Endothelial cell of umbilical vein (primary cell): Measurements from ENCODE around the gene TMEM178B. TPM values are rescaled to one million over a fixed set of nuclear protein-coding genes. Genes with fewer than 3 reads are reported as not detected.

Experiments
- BruUV-seq: library from RNA; stranded (reverse); fragments of 400-500 nt; replicated peaks from 2 replicates; lab custom pipeline; 2021; lab: Mats Ljungman, UMichigan
- CTCF ChIA-PET: fragments of 300-600, 350-600 bp; sonication (Branson Sonifier 250); formaldehyde crosslinking; loops from one replicate; lab custom pipeline; 2021; ENCODE audit warnings: antibody characterized with exemption, inconsistent platforms; lab: Charles Lee
- POLR2A ChIA-PET: fragments of 300-600, 350-600 bp; sonication (Branson Sonifier 250); formaldehyde crosslinking; loops from one replicate; lab custom pipeline; 2021; ENCODE audit warnings: antibody characterized with exemption, inconsistent platforms; lab: Charles Lee
- DNase-seq: peaks from one replicate; pipeline ENCODE4 v3.0.0-alpha.2; 2011; ENCODE audit warnings: low read depth, low spot score
- FAIRE-seq: peaks from 2 replicates; lab custom pipeline; 2011; peaks lifted over from hg19 to GRCh38; lab: Jason Lieb, UNC
- H2AFZ ChIP-seq: 2 replicates; pipeline ENCODE4 v1.6.0; 2012; ENCODE audit warnings: low read depth, low read length, control low read depth, inconsistent platforms
- H3K27ac ChIP-seq: 2 replicates; pipeline ENCODE4 v1.5.1; 2011; ENCODE audit warnings: low read depth, mild to moderate bottlenecking, control low read depth, low read length, moderate library complexity; ENCODE audit not compliant: insufficient read depth
- H3K27me3 ChIP-seq, 2 experiments: 2 replicates each; pipeline versions ENCODE4 v1.6.0 to v1.6.1; 2011; ENCODE audit warnings: low read length in 2 of 2, mixed read lengths in 1 of 2; ENCODE audit not compliant: control insufficient read depth in 2 of 2, insufficient read depth in 2 of 2
- H3K36me3 ChIP-seq, 2 experiments: 2 replicates in 1 of 2; 3 replicates in 1 of 2; pipeline ENCODE4 v1.5.1; 2011; ENCODE audit warnings: low read length in 2 of 2, mild to moderate bottlenecking in 1 of 2, moderate library complexity in 1 of 2; ENCODE audit not compliant: control insufficient read depth in 2 of 2, insufficient read depth in 2 of 2; ENCODE audit errors: extremely low read depth in 1 of 2
- H3K4me1 ChIP-seq: 3 replicates; pipeline ENCODE4 v1.5.1; 2011; ENCODE audit warnings: mild to moderate bottlenecking, low read length; ENCODE audit not compliant: control insufficient read depth, insufficient read depth; ENCODE audit errors: extremely low read depth
- H3K4me2 ChIP-seq: 2 replicates; pipeline ENCODE4 v1.6.1; 2011; ENCODE audit warnings: low read length, control low read depth, mixed read lengths; ENCODE audit not compliant: insufficient read depth
- H3K4me3 ChIP-seq, 3 experiments: fragments of 200-600 bp in 1 of 3; sonication (generic), shearing (Covaris generic) in 1 of 3; replicated peaks in 1 of 3; 2 replicates each; pipeline ENCODE4 v1.5.1; 2011 to 2016; ENCODE audit warnings: control low read depth in 3 of 3, low read length in 3 of 3, mild to moderate bottlenecking in 2 of 3, inconsistent platforms in 1 of 3, low read depth in 1 of 3, moderate library complexity in 1 of 3; ENCODE audit not compliant: insufficient read depth in 1 of 3
- H3K79me2 ChIP-seq: 2 replicates; pipeline ENCODE4 v1.6.0; 2012; ENCODE audit warnings: low read length, inconsistent platforms; ENCODE audit not compliant: control insufficient read depth, insufficient read depth
- H3K9ac ChIP-seq: replicated peaks from 2 replicates; pipeline ENCODE3; 2011; ENCODE audit warnings: low read length, control low read depth; ENCODE audit not compliant: insufficient read depth; ENCODE audit errors: extremely low read depth
- H3K9me1 ChIP-seq: replicated peaks from 3 replicates; pipeline ENCODE4 v1.6.0; 2011; ENCODE audit warnings: mild to moderate bottlenecking, low read length; ENCODE audit not compliant: control insufficient read depth, insufficient read depth; ENCODE audit errors: extremely low read depth
- H3K9me3 ChIP-seq: replicated peaks from 2 replicates; pipeline ENCODE4 v1.5.1; 2012; ENCODE audit warnings: low read length, inconsistent platforms; ENCODE audit not compliant: control insufficient read depth, insufficient read depth
- H4K20me1 ChIP-seq: replicated peaks from 2 replicates; pipeline ENCODE3; 2011; ENCODE audit warnings: mild to moderate bottlenecking, low read length; ENCODE audit not compliant: control insufficient read depth, insufficient read depth; ENCODE audit errors: extremely low read depth
- EZH2 ChIP-seq: IDR thresholded peaks from 2 replicates; pipeline ENCODE4 v1.6.1; 2012; ENCODE audit warnings: borderline replicate concordance, low read depth, mild to moderate bottlenecking, moderate library complexity, low read length, inconsistent platforms; ENCODE audit not compliant: severe bottlenecking
- FOS ChIP-seq: IDR thresholded peaks from 2 replicates; pipeline ENCODE4 v1.6.1; 2011; ENCODE audit warnings: mild to moderate bottlenecking, low read length, moderate library complexity, borderline replicate concordance; ENCODE audit not compliant: insufficient read depth
- GATA2 ChIP-seq: IDR thresholded peaks from 2 replicates; pipeline ENCODE4 v1.7.0; 2011; ENCODE audit warnings: low read depth, mild to moderate bottlenecking, moderate library complexity, mixed read lengths, low read length; ENCODE audit not compliant: insufficient read length, insufficient read depth
- JUN ChIP-seq: IDR thresholded peaks from 2 replicates; pipeline ENCODE4 v1.6.1; 2011; ENCODE audit warnings: borderline replicate concordance, low read depth; ENCODE audit not compliant: insufficient read length, insufficient read depth
- MYC ChIP-seq: IDR thresholded peaks from one replicate; pipeline ENCODE4 v1.6.1; 2011; ENCODE audit warnings: mild to moderate bottlenecking, low read depth, low read length
- POLR2A ChIP-seq: IDR thresholded peaks from 2 replicates; pipeline ENCODE4 v1.6.1; 2012; ENCODE audit warnings: low read depth, mild to moderate bottlenecking, control low read depth, low read length
- POLR2AphosphoS5 ChIP-seq: IDR thresholded peaks from 2 replicates; pipeline ENCODE4 v1.6.1; 2012; ENCODE audit warnings: low read depth, mild to moderate bottlenecking, control low read depth, low read length, moderate library complexity; ENCODE audit not compliant: insufficient read depth
- dilution Hi-C: fragments of 300-500 bp; cut with MboI; formaldehyde crosslinking; loops from one replicate; pipeline ENCODE4 v1.15.0; 2019; ENCODE audit warnings: low sequenced_read_pairs; ENCODE audit not compliant: extremely low pct_ligation_motif_present
- intact Hi-C: fragments of 100-400 bp; cut with micrococcal nuclease; formaldehyde crosslinking; loops from one replicate; pipeline ENCODE4 v1.10.0; 2022
- polyA plus RNA-seq, 4 experiments: library from polyadenylated mRNA; depleted of rRNA in 3 of 4; stranded (reverse) in 3 of 4; unstranded in 1 of 4; fragments of >200 nt; gene quantifications; 2 replicates each; pipeline versions ENCODE4 v1.2.1 to v1.2.3, GENCODE V29; 2011 to 2012; ENCODE audit warnings: missing spikeins in 1 of 4
- total RNA-seq: library from RNA; stranded (reverse); gene quantifications from 2 replicates; pipeline ENCODE4 v1.2.3, GENCODE V29; 2021
- TF ChIP-seq, protein P1 (sequence below), 2 donors: IDR thresholded peaks; 1 replicate in 1 of 2; 2 replicates in 1 of 2; pipeline ENCODE4 v1.5.1; 2011; ENCODE audit warnings: low read length in 2 of 2, mild to moderate bottlenecking in 2 of 2, moderate library complexity in 2 of 2, control low read depth in 1 of 2, inconsistent platforms in 1 of 2, low read depth in 1 of 2; ENCODE audit not compliant: insufficient read depth in 1 of 2; ENCODE audit errors: extremely low read depth in 1 of 2
- TF ChIP-seq, protein P2 (sequence below): IDR thresholded peaks from 2 replicates; pipeline ENCODE4 v1.6.1; 2011; ENCODE audit not compliant: insufficient read depth, insufficient read length

Gene TMEM178B
- total and polyA plus RNA-seq, 2 donors (not counting 3 experiments of a cell fraction or from before 2014, with no cell fraction given): not detected

- H2AFZ ChIP-seq: no peak overlapping the region
- CTCF ChIA-PET: no interaction called here
- no peak for FAIRE-seq
These were observed 343.6 kb downstream of the TMEM178B start for GRCh38 chr7:141417506-141417905.

More at GRCh38 chr7:141417506-141417905, 343.6 kb downstream of the TMEM178B start:
- no peak overlapping the region for H3K9ac ChIP-seq
- H3K27ac ChIP-seq: no peak overlapping the region
- TF ChIP-seq, protein P1, sequence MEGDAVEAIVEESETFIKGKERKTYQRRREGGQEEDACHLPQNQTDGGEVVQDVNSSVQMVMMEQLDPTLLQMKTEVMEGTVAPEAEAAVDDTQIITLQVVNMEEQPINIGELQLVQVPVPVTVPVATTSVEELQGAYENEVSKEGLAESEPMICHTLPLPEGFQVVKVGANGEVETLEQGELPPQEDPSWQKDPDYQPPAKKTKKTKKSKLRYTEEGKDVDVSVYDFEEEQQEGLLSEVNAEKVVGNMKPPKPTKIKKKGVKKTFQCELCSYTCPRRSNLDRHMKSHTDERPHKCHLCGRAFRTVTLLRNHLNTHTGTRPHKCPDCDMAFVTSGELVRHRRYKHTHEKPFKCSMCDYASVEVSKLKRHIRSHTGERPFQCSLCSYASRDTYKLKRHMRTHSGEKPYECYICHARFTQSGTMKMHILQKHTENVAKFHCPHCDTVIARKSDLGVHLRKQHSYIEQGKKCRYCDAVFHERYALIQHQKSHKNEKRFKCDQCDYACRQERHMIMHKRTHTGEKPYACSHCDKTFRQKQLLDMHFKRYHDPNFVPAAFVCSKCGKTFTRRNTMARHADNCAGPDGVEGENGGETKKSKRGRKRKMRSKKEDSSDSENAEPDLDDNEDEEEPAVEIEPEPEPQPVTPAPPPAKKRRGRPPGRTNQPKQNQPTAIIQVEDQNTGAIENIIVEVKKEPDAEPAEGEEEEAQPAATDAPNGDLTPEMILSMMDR (IDR thresholded peaks at IDR 0.05; ENCODE audit: extremely low read depth in 1 of 2, insufficient read depth in 1 of 2, low read depth in 1 of 2, low read length in 2 of 2): no peak
- TF ChIP-seq POLR2AphosphoS5: no peak
- no peak for TF ChIP-seq EZH2
- no peak for TF ChIP-seq MYC
- TF ChIP-seq, protein P2, sequence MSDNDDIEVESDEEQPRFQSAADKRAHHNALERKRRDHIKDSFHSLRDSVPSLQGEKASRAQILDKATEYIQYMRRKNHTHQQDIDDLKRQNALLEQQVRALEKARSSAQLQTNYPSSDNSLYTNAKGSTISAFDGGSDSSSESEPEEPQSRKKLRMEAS: no peak
- TF ChIP-seq JUN: no peak
- TF ChIP-seq POLR2A: no peak
- TF ChIP-seq GATA2: no peak
- TF ChIP-seq FOS: no peak
- no peak for DNase-seq
- H3K27me3 ChIP-seq: no peaks in the 10 kb centered on the region
- H3K79me2 ChIP-seq: no peaks in the 10 kb centered on the region
- H3K9me1 ChIP-seq: no peaks in the 10 kb centered on the region
- POLR2A ChIA-PET: no interaction called here
- H3K4me3 ChIP-seq: no peak overlapping the region
- dilution Hi-C loops (no loop called here), intact Hi-C loops (no loop called here)
- H3K4me2 ChIP-seq: no peak overlapping the region
- BruUV-seq: no TSS peak
- no peaks in the 10 kb centered on the region for H3K9me3 ChIP-seq
- no peaks in the 10 kb centered on the region for H4K20me1 ChIP-seq
- H3K4me1 ChIP-seq: no peaks in the 10 kb centered on the region
- no peaks in the 10 kb centered on the region for H3K36me3 ChIP-seq
